ENCODE data around the gene MOB3A. TPM values are rescaled to one million over a fixed set of nuclear protein-coding genes. Genes with fewer than 3 reads are reported as not detected.
"Not testable (repeated sequence)": the region's sequence is repeated elsewhere in the genome, so short reads cannot be mapped to it uniquely, and the experiment has no call there.

Gene MOB3A
- total RNA-seq, 1 donor from 2014 or later, result 7.7 TPM

DNA sequence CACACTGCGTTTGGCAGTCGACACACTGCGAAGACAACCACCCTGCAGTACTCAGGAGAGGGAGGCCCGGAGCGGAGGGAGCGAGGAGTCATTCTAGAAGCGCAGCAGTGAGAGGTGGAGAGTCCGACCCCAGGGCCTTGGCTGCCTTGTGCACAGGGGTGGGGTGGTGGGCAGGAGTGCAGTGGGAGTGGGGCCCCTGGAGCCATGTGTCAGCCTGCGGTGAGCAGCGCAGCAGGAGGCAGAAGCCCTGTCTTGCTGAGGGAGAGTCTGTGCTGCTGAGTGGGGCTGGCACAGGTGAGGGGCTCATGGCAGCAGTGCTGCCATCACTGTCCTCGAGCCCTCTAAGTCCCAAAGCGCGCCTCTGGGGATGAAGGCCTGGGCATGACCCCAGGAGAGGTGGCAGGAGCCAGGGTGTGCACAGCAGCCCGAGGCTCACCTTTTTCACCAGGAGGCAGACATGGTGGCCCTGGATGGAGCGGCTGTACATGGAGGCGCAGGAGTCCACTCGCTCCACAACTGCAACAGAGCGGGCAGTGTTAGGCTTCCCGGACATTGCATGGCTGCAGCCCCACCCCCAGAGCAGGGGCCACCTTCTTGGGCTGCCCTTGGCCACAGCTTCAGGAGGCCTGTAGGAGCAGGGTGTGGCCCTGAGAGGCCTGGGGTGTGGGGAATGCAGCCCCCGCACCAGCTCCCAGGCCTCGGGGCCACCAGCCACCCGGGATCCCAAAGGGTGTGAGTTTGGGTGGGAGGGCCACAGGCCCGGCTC lies 12.3 kb upstream of the MOB3A start:
- no peak for DNase-seq (ENCODE audit: low spot score)

DNA sequence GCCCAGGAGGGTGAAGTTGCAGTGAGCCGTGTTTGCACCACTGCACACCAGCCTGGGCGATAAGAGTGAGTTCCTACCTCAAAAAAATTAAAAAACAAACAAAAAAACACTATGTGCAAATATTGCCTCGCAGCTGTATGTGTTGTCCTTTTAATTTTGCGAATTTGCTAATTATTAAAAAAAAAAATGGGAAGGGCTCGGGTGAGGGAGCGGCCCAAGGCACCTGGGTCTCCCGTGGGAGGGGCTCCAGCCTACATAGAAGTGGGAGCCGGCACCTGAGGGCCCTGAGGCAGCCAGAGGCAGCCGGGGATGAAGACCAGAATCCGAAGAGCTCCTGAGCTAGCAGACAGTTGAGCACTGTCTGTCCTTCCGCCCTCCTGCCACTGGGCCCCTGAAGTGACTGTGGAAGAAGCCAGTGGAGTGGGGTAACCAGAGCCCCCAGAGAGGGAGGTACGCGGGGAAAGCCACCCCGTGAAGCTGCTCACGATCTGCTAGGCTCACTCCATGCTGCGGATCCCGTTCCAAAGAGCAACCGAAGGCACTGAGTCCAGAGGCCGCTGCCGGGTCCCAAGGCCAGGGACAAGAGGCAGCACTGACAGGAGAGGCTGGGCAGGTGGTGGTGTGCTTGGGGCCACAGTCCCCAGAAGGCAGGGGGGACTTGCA lies 7.0 kb upstream of the MOB3A start:
- DNase-seq (ENCODE audit: low spot score), result no peak

DNA sequence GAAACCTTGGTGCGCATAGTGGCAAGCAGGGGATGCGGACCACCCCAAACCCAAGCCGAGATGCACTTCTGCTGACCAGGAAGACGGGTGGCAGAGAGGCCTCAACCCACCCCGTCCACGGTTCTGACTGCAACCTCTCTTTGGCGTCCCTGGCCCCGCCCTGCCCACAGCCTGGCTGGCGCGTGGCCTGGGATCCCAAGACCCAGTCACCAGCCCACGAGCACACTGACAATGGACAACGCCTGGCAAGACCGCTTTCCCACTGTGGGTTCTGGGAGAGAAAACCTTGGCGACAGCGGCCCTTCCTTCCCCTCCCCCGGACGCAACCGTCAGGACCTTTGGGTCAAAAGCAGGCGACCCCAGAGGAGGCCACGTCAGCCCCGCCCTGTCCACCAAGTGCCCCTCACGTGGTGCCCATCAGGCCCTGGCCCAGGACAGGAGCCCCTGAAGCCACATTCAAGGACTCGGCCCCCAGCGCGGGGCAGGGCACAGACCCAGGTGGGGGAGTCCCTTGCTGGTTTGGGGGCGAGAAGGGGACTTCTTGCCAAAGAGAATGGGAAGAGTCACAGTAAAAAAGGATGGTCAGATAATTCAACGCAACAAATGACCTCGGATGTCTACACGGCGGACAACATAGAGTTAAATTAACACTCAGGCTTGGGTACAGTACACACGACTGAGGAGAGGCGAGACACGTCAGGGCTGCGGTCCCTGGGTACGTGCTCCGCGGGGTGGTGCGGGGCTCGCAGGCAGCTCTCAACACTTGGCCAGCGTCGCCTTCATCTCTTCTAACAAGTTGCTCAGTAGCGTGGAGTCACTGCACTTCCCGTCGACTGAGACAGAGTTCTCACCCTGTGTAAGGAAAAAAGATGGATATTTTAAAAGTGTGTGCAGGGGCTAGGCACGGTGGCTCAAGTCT lies 5.5 kb upstream of the MOB3A start:
- DNase-seq (ENCODE audit: low spot score), result no peak

DNA sequence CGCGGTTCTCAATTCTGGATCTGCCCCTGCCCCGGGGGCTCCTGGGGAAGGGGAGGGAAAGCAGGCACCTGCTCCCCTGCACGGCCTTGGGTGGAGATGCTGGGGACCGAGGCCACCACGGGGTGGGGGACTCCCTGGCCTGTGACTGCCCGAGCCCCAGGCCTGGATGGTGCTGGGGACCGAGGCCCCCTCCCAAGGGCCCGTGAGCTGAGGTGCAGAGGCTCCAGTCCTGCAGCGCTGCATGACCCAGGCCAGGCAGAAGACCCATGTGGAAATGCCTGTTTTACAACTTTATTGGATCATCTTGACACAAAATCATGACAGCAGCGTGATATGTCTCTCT lies 4.6 kb upstream of the MOB3A start:
- no peak for DNase-seq (ENCODE audit: low spot score)

DNA sequence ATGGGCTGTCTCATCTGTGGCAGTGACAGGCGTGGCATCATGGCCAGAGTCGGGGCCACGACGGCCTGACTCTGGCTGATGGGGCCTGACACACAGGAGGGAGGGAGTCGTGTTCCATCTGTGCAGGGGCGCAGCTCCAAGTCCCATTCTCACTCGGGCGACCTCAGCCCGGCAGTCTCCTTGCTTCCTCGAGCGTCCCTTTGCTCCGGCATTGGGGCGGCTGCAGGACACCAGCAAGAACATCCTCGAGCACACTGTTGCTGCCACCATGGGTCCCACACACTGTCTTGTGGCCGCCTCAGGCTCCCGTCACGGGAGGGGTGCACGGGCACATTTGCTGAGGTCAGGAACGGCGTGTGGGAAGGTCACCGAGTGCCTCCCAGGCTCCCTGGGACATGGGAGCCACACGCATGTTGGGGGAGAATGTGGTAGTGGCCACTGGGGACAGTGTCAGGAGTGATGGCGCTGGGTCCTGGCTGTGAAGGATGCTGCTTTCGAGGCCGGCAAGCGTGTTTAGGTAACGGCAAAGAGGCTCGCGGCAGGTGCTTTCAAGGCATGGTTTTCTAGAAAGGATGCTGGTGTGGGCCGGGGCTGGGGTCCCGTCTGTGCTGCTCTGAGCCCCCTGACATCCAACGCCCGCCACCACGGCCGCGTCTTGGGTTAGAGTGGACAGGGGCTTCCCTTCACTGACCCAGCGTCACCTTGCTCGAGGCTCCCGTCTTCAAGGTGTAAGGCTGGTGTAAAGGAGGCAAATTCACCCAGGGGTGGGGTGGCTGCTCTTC lies 4.0 kb upstream of the MOB3A start:
- DNase-seq (ENCODE audit: low spot score), result no peak

DNA sequence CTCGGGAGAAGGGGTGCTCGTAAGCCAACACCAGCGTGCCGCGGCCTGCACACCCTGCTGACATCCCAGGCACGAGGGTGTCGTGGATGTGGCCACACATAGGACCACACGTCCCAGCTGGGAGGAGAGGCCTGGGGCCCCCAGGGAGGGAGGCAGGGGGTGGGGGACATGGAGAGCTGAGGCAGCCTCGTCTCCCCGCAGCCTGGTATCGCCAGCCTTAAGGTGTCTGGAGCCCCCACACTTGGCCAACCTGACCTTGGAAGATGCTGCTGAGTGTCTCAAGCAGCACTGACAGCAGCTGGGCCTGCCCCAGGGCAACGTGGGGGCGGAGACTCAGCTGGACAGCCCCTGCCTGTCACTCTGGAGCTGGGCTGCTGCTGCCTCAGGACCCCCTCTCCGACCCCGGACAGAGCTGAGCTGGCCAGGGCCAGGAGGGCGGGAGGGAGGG lies 3.0 kb upstream of the MOB3A start:
- DNase-seq (ENCODE audit: low spot score), result no peak

DNA sequence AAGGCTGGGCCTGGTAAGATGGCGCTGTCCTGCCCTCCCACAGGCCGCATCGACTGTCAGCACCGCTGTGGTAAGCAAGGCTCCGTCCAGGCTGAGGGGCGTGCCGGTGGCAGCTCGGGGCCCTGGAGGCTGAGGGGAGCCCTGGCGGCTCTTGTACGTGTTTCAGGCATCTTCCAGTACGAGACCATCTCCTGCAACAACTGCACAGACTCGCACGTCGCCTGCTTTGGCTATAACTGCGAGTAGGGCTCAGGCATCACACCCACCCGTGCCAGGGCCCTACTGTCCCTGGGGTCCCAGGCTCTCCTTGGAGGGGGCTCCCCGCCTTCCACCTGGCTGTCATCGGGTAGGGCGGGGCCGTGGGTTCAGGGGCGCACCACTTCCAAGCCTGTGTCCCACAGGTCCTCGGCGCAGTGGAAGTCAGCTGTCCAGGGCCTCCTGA lies 1.8 kb upstream of the MOB3A start:
- no peak for DNase-seq (ENCODE audit: low spot score)

DNA sequence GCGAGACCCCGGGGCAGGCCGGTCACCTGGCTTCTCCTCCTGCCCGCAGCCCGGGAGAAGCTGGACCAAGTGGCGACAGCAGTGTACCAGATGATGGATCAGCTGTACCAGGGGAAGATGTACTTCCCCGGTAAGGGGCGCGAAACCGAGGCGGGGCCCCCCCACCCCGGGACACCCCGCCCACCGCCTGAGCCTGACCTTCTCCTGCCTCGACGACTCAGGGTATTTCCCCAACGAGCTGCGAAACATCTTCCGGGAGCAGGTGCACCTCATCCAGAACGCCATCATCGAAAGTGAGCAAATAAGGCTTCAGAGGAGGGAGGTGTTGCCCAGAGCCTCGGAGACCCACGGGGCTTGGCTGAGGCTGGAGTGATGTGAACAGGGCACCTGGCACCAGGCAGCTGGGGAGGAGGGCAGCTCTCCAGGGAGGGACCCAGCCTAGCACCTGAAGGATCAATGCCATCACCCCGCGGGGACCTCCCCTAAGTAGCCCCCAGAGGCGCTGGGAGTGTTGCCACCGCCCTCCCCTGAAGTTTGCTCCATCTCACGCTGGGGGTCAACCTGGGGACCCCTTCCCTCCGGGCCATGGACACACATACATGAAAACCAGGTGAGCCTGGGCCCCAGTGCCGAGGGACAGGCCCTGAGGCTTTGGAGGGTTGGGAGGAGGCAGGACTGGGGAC lies 1.2 kb upstream of the MOB3A start:
- peak; percentile 22 for DNase-seq (ENCODE audit: low spot score)

DNA sequence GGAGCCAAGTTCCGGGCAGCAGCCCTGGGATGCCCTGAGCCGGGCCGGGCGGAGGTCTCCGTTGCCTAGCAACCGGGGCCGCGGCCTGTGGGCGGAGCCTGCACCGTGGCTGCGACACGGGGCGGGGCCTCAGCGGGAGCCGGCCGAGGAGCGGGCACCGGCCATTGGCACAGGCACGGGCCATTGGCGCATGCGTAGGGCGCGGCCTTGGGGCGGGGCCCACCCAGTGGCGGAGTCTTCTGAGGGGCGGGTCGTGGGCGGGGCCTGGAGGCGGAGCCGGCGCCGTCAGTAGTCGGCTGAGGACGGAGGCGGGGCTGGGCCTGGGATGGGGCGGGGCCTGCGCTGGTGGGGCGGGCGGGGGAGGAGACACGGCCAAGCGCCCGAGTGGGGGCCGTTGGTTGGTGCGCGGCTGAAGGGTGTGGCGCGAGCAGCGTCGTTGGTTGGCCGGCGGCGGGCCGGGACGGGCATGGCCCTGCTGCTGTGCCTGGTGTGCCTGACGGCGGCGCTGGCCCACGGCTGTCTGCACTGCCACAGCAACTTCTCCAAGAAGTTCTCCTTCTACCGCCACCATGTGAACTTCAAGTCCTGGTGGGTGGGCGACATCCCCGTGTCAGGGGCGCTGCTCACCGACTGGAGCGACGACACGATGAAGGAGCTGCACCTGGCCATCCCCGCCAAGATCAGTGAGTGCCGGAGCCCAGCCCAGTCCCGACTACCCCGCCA lies 515 bp upstream of the MOB3A start, which contains the start of gene IZUMO4:
Gene IZUMO4, plus strand, starts transcription at position 436 of the 723 bp plus-strand sequence. Its CDS starts 31 bp downstream, at position 467.
- DNase-seq (ENCODE audit: low spot score), result peak; percentile 98

DNA sequence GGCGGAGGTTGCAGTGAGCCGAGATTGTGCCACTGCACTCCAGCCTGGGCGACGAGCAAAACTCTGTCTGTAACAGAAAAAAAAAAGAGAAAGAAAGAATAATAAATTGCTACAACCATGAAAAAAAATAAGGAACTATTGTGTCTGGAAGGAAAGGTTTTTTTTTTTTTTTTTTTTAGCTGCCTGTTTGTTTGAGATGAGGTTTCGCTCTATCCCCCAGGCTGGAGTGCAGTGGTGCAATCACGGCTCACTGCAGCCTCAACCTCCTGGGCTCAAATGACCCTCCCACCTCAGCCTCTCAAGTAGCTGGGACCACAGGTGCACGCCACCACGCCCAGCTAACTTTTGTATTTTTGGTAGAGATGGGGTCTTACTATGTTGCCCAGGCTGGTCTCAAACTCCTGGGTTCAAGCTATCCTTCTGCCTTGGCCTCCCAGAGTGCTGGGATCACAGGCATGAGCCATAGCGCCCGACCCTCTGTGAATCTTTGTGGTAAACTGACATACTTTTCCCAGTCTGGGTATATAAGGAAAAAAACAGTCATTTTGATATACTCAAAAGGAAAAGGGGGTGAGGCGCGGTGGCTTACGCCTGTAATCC lies 4.1 kb downstream of the MOB3A start:
- not testable (repeated sequence) for DNase-seq (ENCODE audit: low spot score)

DNA sequence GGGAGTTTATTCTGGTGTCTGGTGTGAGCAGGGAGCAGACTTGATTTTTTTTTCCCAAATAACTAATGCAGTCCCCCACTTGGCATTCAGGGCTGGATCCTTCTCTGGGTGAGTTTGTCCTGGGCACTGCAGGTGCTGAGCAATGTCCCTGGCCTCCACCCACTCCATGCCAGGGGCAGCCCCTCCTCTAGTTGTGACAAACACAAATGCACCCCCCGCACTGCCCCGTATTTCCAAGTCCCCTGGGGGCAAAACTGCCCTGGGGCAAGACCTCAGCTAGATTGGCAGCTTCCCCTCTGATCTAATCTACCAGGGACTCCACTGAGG lies 6.4 kb downstream of the MOB3A start:
- DNase-seq (ENCODE audit: low spot score), result no peak

DNA sequence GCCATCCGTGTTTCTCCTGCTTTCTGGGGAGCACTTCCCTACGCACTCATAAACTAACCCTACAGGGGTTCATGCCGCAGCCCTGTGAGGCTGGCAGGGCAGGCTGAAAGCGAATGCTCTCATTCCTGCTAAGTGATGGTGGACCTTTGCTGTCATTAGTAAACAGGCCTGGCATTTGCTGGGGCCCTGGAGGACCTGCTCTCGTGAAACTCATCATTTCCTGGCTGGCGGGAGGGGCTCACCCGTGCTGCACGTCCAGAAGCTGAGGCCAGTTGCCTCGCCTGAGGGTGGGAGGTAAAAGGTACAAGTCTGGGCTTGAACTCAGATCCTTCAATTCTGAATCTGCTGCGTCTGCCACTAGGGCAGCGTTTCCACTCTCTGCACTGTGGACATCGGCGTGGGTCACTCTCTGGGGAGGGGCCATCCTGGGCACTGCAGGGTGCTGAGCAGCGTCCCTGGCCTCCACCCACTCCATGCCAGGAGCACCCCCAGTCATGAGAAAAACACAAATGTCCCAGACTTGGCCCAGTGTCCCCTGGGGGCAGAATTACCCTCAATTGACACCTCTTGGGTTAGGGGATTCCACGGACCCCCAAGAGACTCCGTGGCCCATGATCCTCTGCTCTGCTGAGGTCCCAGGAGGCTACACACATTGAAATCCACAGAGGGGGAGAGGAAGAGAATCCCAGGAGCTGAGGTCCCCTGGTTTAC lies 7.0 kb downstream of the MOB3A start:
- DNase-seq (ENCODE audit: low spot score), result peak; percentile 75

DNA sequence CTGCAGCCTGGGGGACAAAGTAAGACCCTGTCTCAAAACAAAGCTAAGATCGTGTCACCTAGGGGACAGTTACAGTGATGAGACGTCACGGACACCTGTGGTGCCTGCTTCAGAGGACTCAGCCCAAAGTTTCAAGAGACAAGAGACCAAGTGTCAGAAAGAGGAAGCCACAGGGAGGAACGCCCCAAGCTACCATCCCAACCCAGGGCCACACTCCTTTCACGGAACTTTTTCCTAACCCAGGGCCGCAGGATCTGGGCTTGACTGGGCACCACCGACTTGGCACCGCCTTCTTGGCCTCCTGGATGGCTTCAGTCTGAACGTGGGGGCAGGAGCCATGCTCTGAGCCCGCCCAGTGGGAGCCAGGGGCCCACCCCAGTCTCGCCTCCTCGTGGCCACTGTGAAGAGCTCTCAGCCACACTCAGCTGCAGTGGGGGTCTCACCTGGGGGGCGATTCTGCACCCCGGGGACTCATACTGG lies 8.5 kb downstream of the MOB3A start:
- DNase-seq (ENCODE audit: low spot score), result no peak

DNA sequence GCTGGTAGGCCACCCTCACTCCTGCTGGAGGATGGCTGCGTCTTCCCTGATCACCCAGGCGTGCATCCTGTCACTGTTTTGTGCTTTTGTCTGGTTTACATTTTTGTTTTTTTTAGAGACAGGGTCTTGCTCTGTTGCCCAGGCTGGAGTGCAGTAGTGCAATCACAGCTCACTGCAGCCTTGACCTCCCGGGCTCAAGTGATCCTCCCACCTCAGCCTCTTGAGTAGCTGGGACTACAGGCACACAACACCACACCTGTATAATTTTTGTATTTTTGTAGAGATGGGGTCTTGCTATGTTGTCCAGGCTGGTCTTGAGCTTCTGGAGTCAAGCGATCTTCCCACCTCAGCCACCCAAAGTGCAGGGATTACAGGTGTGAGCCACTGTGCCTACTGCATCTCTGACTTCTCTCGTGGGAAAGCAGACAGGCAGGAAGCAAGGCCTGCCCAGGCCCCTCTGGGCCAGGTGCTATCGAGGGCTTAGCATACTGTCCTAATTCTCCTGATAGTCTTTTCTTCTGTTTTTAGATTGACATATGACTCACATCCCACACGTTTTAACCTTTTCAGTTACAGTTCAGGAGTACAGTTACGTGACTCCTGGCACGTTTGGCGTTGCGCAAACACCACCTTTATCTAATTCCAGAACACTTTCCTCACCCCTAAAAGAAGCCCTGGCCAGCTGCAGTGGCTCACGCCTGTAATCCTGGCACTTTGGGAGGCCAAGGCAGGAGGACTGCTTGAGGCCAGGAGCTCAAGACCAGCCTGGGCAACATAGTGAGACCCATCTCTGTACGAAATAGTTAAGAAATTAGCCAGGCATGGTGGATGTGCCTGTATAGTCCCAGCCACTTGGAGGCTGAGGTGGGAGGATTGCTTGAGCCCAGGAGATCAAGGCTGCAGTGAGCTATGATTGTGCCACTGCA lies 9.2 kb downstream of the MOB3A start:
- DNase-seq (ENCODE audit: low spot score), result not testable (repeated sequence)

DNA sequence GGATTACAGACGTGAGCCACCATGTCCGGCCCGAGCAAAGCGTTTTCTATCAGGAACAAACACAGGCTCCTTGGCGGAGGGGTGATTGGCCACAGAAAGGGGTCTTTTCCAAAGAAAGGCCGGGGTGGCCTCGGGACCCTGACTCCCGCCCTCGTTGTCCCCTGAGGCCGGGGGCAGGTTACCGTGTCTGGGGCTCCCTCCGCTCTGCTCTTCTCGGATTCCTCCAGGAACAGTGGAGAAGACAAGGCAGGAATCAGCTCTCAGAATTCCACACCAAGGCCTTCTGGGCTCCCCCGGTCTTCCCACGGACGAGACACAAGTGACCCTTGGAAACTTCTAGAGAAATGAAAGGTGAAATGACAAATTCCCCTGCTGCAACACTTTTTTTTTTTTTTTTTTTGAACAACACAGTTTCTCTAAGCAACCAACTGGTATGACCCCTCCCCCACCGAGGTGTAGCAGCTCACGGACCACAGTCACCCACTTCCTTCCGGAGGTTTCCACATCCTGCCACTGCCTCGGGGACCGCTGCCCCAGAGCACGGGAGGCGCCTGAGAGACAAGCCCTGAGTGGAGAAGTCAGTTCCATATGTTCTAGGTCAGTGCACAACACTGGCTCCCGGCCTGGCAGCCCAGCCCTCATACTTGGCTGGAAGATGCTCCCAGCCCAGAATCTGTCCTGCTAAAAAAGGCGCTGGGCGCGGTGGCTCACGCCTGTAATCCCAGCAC lies 11.0 kb downstream of the MOB3A start:
- DNase-seq (ENCODE audit: low spot score), result peak; percentile 43

DNA sequence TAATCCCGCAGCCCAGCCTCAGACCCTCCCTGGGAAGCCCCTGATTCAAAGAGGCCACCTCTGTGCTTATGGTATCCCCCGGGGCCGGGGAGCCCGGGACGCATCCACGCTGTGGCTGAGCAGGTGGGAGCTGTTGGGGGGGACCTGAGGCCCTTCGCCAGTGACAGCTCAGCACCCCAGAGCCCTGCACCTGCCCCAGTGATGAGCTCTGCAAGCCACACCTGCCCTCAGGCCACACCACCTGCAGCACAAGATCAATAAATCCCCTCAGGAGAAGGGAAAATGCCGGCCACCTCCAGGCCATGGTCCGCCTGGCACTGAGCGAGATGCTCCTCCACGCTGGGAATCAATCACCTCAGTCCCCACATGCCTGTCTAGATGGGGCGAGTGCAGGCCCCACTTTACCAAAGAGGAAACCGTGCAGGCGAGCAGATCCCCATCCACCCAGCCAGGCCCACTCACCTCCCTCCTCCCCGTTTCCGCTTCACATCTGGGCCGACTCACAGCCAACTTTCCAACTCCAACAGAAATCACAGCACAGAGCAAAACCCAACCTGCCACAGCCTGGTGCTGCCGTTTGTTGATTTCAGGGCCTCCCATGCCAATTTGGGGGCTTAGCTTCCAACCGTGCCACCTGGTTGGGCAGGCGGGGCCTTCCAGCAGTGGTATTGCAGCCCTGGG lies 12.8 kb downstream of the MOB3A start:
- no peak for DNase-seq (ENCODE audit: low spot score)

All from umbilical cord (tissue), 2 donors.